ENCODE data around the gene ZNF8.
"Not testable (repeated sequence)": the region's sequence is repeated elsewhere in the genome, so short reads cannot be mapped to it uniquely, and the experiment has no call there.

Gene ZNF8

GRCh38 chr19:58338336-58338735 is 59.6 kb downstream of the ZNF8 start:
- DNase-seq = no peak

GRCh38 chr19:58338825-58339558 is 60.2 kb downstream of the ZNF8 start:
- DNase-seq = no peak

GRCh38 chr19:58345558-58345957 is 66.8 kb downstream of the ZNF8 start:
- no peak for DNase-seq

GRCh38 chr19:58346961-58347929 is 68.5 kb downstream of the ZNF8 start:
- DNase-seq = no peak

GRCh38 chr19:58348080-58348479 is 69.3 kb downstream of the ZNF8 start:
- not testable (repeated sequence) for DNase-seq

GRCh38 chr19:58349590-58349989 is 70.8 kb downstream of the ZNF8 start:
- no peak for DNase-seq

GRCh38 chr19:58350001-58350861 is 71.5 kb downstream of the ZNF8 start:
- no peak for DNase-seq

GRCh38 chr19:58350871-58351557 is 72.3 kb downstream of the ZNF8 start:
- no peak for DNase-seq

- DNase-seq = no peak
Observed at GRCh38 chr19:58351558-58351878, 72.8 kb downstream of the ZNF8 start.

- no peak for DNase-seq
Observed at GRCh38 chr19:58351990-58352755, 73.4 kb downstream of the ZNF8 start.

All from activated gamma-delta T cell (primary cell).